HG02763 (cell line): ENCODE results near the gene SPACA6.
"Not testable (repeated sequence)": the region's sequence is repeated elsewhere in the genome, so short reads cannot be mapped to it uniquely, and the experiment has no call there.

ENCODE experiments used
- ATAC-seq: cut with Tn5 transposase; IDR thresholded peaks from one replicate; pipeline ENCODE4 v1.9.1; 2021; ENCODE audit warnings: mild to moderate bottlenecking, moderate library complexity; ENCODE audit not compliant: unreplicated experiment

The SPACA6 gene

GRCh38 chr19:51733742-51734522 is 40.8 kb downstream of the SPACA6 start:
- ATAC-seq: no peak

- ATAC-seq: no peak
Measured at GRCh38 chr19:51735759-51736449, 42.8 kb downstream of the SPACA6 start.

GRCh38 chr19:51737389-51737788 is 44.3 kb downstream of the SPACA6 start:
- no peak for ATAC-seq

GRCh38 chr19:51737924-51738323 is 44.8 kb downstream of the SPACA6 start:
- ATAC-seq: no peak

- ATAC-seq: not testable (repeated sequence)
Measured at GRCh38 chr19:51738523-51738922, 45.4 kb downstream of the SPACA6 start.

GRCh38 chr19:51739466-51740213 is 46.5 kb downstream of the SPACA6 start:
- ATAC-seq: no peak

- no peak for ATAC-seq
Measured at GRCh38 chr19:51740356-51740755, 47.2 kb downstream of the SPACA6 start.

GRCh38 chr19:51742789-51743188 is 49.7 kb downstream of the SPACA6 start:
- no peak for ATAC-seq

GRCh38 chr19:51743405-51743804 is 50.3 kb downstream of the SPACA6 start:
- ATAC-seq: no peak

GRCh38 chr19:51746731-51747130 is 53.6 kb downstream of the SPACA6 start:
- no peak for ATAC-seq

- no peak for ATAC-seq
Measured at GRCh38 chr19:51749979-51750378, 56.8 kb downstream of the SPACA6 start.

- ATAC-seq: no peak
Measured at GRCh38 chr19:51750400-51751094, 57.4 kb downstream of the SPACA6 start.

GRCh38 chr19:51751655-51752054 is 58.5 kb downstream of the SPACA6 start, which contains the start of gene FPR1:
TSS of gene FPR1 (minus strand) at chr19:51751878. CDS start at chr19:51746994, 4,884 bp downstream.
- no peak for ATAC-seq

GRCh38 chr19:51754109-51754508 is 61.0 kb downstream of the SPACA6 start:
- ATAC-seq: no peak

GRCh38 chr19:51754770-51755169 is 61.6 kb downstream of the SPACA6 start:
- no peak for ATAC-seq
